ENCODE measurements around the gene LRRFIP2. TPM values are rescaled to one million over a fixed set of nuclear protein-coding genes. Genes with fewer than 3 reads are reported as not detected.
"Not testable (repeated sequence)": the region's sequence is repeated elsewhere in the genome, so short reads cannot be mapped to it uniquely, and the experiment has no call there.

Gene LRRFIP2
- total RNA-seq, 1 donor from 2014 or later = 50.7 TPM

GRCh38 chr3:37068031-37068430 lies 106.4 kb downstream of the LRRFIP2 start:
- Mint-ChIP-seq H3K4me1 (ENCODE audit: low read depth) (peaks cover 30% of the 10 kb centered on the region), H3K9me3 (ENCODE audit: low read depth) (no peaks in the 10 kb centered on the region), H3K4me3 (ENCODE audit: unreplicated experiment) (no peak overlapping the region), H3K27ac (ENCODE audit: unreplicated experiment) (no peak overlapping the region), H3K27me3 (ENCODE audit: low read depth) (no peaks in the 10 kb centered on the region), H3K36me3 (ENCODE audit: low read depth) (peaks cover 28% of the 10 kb centered on the region)
- no peak for DNase-seq (ENCODE audit: low spot score)
- TF ChIP-seq, protein P1, sequence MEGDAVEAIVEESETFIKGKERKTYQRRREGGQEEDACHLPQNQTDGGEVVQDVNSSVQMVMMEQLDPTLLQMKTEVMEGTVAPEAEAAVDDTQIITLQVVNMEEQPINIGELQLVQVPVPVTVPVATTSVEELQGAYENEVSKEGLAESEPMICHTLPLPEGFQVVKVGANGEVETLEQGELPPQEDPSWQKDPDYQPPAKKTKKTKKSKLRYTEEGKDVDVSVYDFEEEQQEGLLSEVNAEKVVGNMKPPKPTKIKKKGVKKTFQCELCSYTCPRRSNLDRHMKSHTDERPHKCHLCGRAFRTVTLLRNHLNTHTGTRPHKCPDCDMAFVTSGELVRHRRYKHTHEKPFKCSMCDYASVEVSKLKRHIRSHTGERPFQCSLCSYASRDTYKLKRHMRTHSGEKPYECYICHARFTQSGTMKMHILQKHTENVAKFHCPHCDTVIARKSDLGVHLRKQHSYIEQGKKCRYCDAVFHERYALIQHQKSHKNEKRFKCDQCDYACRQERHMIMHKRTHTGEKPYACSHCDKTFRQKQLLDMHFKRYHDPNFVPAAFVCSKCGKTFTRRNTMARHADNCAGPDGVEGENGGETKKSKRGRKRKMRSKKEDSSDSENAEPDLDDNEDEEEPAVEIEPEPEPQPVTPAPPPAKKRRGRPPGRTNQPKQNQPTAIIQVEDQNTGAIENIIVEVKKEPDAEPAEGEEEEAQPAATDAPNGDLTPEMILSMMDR (IDR thresholded peaks at IDR 0.05) = no peak

DNA sequence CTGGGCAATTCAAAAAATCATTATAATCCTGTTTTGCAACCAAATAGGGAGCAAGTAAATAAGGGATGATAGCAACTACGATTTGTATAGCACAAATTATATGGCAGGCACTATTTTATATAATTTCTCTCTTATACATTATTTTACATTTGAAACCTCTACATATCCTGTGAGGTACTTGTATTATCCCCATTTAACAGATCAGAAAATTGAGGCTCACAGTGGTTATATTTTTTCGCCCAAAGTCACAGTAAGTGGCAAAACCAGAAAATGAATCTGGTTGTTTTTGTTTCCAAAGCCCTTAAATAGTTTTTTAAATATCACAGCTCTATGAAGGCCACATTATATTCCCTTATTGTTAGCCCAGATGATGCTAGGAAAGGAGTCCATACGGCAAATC lies 106.8 kb downstream of the LRRFIP2 start:
- Mint-ChIP-seq H3K9me3 (ENCODE audit: low read depth) (no peaks in the 10 kb centered on the region), H3K27ac (ENCODE audit: unreplicated experiment) (no peak overlapping the region), H3K4me3 (ENCODE audit: unreplicated experiment) (no peak overlapping the region), H3K27me3 (ENCODE audit: low read depth) (no peaks in the 10 kb centered on the region), H3K36me3 (ENCODE audit: low read depth) (peaks cover 32% of the 10 kb centered on the region), H3K4me1 (ENCODE audit: low read depth) (peaks cover 25% of the 10 kb centered on the region)
- no peak for DNase-seq (ENCODE audit: low spot score)
- TF ChIP-seq, protein P1 (IDR thresholded peaks at IDR 0.05) = no peak

DNA sequence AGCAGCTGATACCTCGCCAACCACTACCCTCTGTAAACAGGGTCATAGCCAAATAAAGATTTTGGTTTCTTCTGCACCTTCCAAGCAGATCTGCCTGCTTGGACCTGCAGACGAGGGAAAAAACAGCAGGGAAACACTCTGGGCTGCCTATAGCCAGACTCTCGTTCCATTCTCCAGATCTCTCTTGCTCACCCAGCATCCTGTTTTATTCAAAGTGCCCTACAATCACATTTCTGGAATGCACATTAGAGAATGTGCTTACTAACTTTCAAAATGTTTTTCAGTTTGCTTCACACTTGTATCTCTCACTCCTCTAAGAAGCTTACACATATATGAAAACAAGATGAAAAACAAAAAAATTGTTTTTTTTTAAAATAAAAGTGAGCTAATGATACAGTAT lies 109.6 kb downstream of the LRRFIP2 start:
- Mint-ChIP-seq H3K27ac (ENCODE audit: unreplicated experiment) (no peak overlapping the region), H3K36me3 (ENCODE audit: low read depth) (peaks cover 41% of the 10 kb centered on the region), H3K27me3 (ENCODE audit: low read depth) (no peaks in the 10 kb centered on the region), H3K4me3 (ENCODE audit: unreplicated experiment) (no peak overlapping the region), H3K9me3 (ENCODE audit: low read depth) (no peaks in the 10 kb centered on the region), H3K4me1 (ENCODE audit: low read depth) (peaks cover 14% of the 10 kb centered on the region)
- no peak for DNase-seq (ENCODE audit: low spot score)
- TF ChIP-seq, protein P1 (IDR thresholded peaks at IDR 0.05) = no peak

DNA sequence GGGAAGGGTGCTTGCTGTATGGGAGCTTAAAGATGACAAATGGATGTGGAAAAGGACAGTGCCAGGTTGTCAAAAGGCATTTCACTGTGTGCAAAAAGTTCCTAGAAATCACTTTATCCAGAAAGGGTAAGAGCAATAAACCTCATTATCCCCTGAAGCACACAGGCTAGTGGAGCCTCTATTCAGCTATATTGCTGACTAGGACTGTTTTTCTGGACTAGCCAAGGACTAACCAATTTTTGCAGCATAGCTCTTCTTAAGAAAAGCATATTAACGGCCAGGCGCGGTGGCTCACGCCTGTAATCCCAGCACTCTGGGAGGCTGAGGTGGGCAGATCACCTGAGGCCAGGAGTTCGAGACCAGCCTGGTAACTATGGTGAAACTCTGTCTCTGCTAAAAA lies 116.3 kb downstream of the LRRFIP2 start:
- TF ChIP-seq, protein P1 (IDR thresholded peaks at IDR 0.05) = no peak
- DNase-seq (ENCODE audit: low spot score) = no peak
- Mint-ChIP-seq H3K4me1 (ENCODE audit: low read depth) (peaks cover 37% of the 10 kb centered on the region), H3K27ac (ENCODE audit: unreplicated experiment) (no peak overlapping the region), H3K27me3 (ENCODE audit: low read depth) (no peaks in the 10 kb centered on the region), H3K4me3 (ENCODE audit: unreplicated experiment) (no peak overlapping the region), H3K36me3 (ENCODE audit: low read depth) (peaks cover 33% of the 10 kb centered on the region), H3K9me3 (ENCODE audit: low read depth) (no peaks in the 10 kb centered on the region)

- Mint-ChIP-seq H3K27ac (ENCODE audit: unreplicated experiment) (peak overlapping the region; percentile 0), H3K4me3 (ENCODE audit: unreplicated experiment) (no peak overlapping the region), H3K36me3 (ENCODE audit: low read depth) (peaks cover 30% of the 10 kb centered on the region), H3K27me3 (ENCODE audit: low read depth) (no peaks in the 10 kb centered on the region), H3K9me3 (ENCODE audit: low read depth) (no peaks in the 10 kb centered on the region), H3K4me1 (ENCODE audit: low read depth) (peaks cover 43% of the 10 kb centered on the region)
- no peak for DNase-seq (ENCODE audit: low spot score)
- TF ChIP-seq, protein P1 (IDR thresholded peaks at IDR 0.05) = no peak
These were observed 117.6 kb downstream of the LRRFIP2 start for GRCh38 chr3:37056826-37057225.

DNA sequence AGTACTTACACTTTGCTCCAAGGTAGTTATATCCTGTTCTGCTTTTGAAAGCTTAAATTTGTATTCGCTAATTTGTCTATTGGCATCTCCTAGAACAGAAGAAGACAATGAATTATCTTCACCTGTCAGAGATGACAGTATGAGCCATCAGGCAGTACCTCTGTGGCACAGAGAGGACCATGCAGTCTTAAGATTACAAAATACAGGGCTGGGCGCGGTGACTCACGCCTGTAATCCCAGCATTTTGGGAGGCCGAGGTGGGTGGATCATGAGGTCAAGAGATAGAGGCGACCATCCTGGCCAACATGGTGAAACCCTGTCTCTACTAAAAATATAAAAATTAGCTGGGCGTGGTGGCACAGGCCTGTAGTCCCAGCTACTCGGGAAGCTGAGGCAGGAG lies 119.3 kb downstream of the LRRFIP2 start:
- peaks cover 29% of the 10 kb centered on the region for H3K36me3 Mint-ChIP-seq (ENCODE audit: low read depth)
- peak overlapping the region; percentile 89 for H3K27ac Mint-ChIP-seq (ENCODE audit: unreplicated experiment)
- H3K9me3 Mint-ChIP-seq (ENCODE audit: low read depth); DNase-seq (ENCODE audit: low spot score); H3K4me3 Mint-ChIP-seq (ENCODE audit: unreplicated experiment); H3K27me3 Mint-ChIP-seq (ENCODE audit: low read depth): not testable (repeated sequence)
- peaks cover 43% of the 10 kb centered on the region for H3K4me1 Mint-ChIP-seq (ENCODE audit: low read depth)

Data from chondrocyte (in vitro differentiated cells).